Caco-2 (cell line): ENCODE data around the gene GJE1. TPM values are rescaled to one million over a fixed set of nuclear protein-coding genes. Genes with fewer than 3 reads are reported as not detected.
A peak's percentile ranks its signal among the peaks of the same experiment; 100 is the strongest.
"Not testable (repeated sequence)": the region's sequence is repeated elsewhere in the genome, so short reads cannot be mapped to it uniquely, and the experiment has no call there.

ENCODE experiments used
- BruUV-seq: library from RNA; stranded (reverse); fragments of 400-500 nt; replicated peaks from 2 replicates; lab custom pipeline; 2021; lab: Mats Ljungman, UMichigan
- CTCF ChIA-PET: fragments of 300-600 bp; sonication (Branson Sonifier 250); formaldehyde crosslinking; loops from one replicate; lab custom pipeline; 2022; ENCODE audit warnings: antibody characterized with exemption; lab: Charles Lee
- POLR2A ChIA-PET: fragments of 300-600 bp; sonication (Branson Sonifier 250); formaldehyde crosslinking; loops from one replicate; lab custom pipeline; 2022; ENCODE audit warnings: antibody characterized with exemption; lab: Charles Lee
- DNase-seq, 2 experiments: peaks; one replicate each; pipeline versions ENCODE4 v3.0.0 to v3.0.0-alpha.2; 2020 to 2022
- H3K27me3 ChIP-seq: replicated peaks from 2 replicates; pipeline ENCODE4 v1.6.0; 2011; ENCODE audit warnings: low read length; ENCODE audit not compliant: control insufficient read depth, insufficient read depth
- H3K36me3 ChIP-seq: 2 replicates; pipeline ENCODE4 v1.5.1; 2011; ENCODE audit warnings: low read length; ENCODE audit not compliant: control insufficient read depth, insufficient read depth
- H3K4me1 ChIP-seq: fragments of 250-450 bp; sonication (Bioruptor Pico); 2 replicates; pipeline ENCODE4 v1.5.1; 2020; ENCODE audit warnings: mild to moderate bottlenecking
- H3K4me3 ChIP-seq: 2 replicates; pipeline ENCODE4 v1.5.1; 2011; ENCODE audit warnings: low read depth, mild to moderate bottlenecking, control low read depth, low read length
- H3K9me3 ChIP-seq: fragments of 250-450 bp; sonication (Bioruptor Pico); 2 replicates; pipeline ENCODE4 v1.5.1; 2020; ENCODE audit warnings: mild to moderate bottlenecking, moderate library complexity
- H3K27ac Mint-ChIP-seq: one replicate; pipeline ENCODE4 v1.8.0; 2022; ENCODE audit warnings: mixed read lengths; ENCODE audit not compliant: unreplicated experiment
- H3K27me3 Mint-ChIP-seq: one replicate; pipeline ENCODE4 v1.8.0; 2022; ENCODE audit warnings: mixed read lengths; ENCODE audit not compliant: insufficient read depth, unreplicated experiment
- H3K36me3 Mint-ChIP-seq: one replicate; pipeline ENCODE4 v1.8.0; 2022; ENCODE audit warnings: mild to moderate bottlenecking, mixed read lengths; ENCODE audit not compliant: insufficient read depth, unreplicated experiment
- H3K4me1 Mint-ChIP-seq: one replicate; pipeline ENCODE4 v1.8.0; 2022; ENCODE audit warnings: low read depth, mixed read lengths; ENCODE audit not compliant: unreplicated experiment
- H3K4me3 Mint-ChIP-seq: one replicate; pipeline ENCODE4 v1.8.0; 2022; ENCODE audit warnings: mild to moderate bottlenecking, moderate library complexity, mixed read lengths; ENCODE audit not compliant: unreplicated experiment
- H3K9me3 Mint-ChIP-seq: one replicate; pipeline ENCODE4 v1.8.0; 2022; ENCODE audit warnings: mixed read lengths; ENCODE audit not compliant: unreplicated experiment
- CTCF ChIP-seq, 2 experiments: fragments of 200-600 bp in 1 of 2; IDR thresholded peaks; 1 replicate in 1 of 2; 2 replicates in 1 of 2; pipeline versions ENCODE4 v1.5.1 to v1.8.0; 2011 to 2022; ENCODE audit warnings: antibody characterized with exemption in 1 of 2, control low read depth in 1 of 2, inconsistent platforms in 1 of 2, low read depth in 1 of 2, low read length in 1 of 2, mild to moderate bottlenecking in 1 of 2, moderate library complexity in 1 of 2; ENCODE audit not compliant: insufficient read depth in 1 of 2, severe bottlenecking in 1 of 2, unreplicated experiment in 1 of 2
- intact Hi-C: fragments of 100-400 bp; cut with micrococcal nuclease; formaldehyde crosslinking; loops from one replicate; pipeline ENCODE4 v1.10.0; 2022; ENCODE audit not compliant: unreplicated experiment
- total RNA-seq: library from RNA; stranded (reverse); gene quantifications from 2 replicates; pipeline ENCODE4 v1.2.3, GENCODE V29; 2022

Gene GJE1
- total RNA-seq, 1 experiment from 2014 or later: not detected

- BruUV-seq: no TSS peak
- no peaks in the 10 kb centered on the region for H3K4me1 ChIP-seq
- intact Hi-C loops: no loop called here
- TF ChIP-seq CTCF (IDR thresholded peaks at IDR 0.05; ENCODE audit: insufficient read depth in 1 of 2, low read depth in 1 of 2, low read length in 1 of 2, severe bottlenecking in 1 of 2, unreplicated experiment in 1 of 2): no peak
- no peaks in the 10 kb centered on the region for H3K4me1 Mint-ChIP-seq
- no peaks in the 10 kb centered on the region for H3K36me3 ChIP-seq
- H3K4me3 ChIP-seq: no peak overlapping the region
- H3K27me3 Mint-ChIP-seq: no peaks in the 10 kb centered on the region
- CTCF ChIA-PET: no interaction called here
- POLR2A ChIA-PET: no interaction called here
- no peaks in the 10 kb centered on the region for H3K9me3 ChIP-seq
- peaks cover 7% of the 10 kb centered on the region for H3K36me3 Mint-ChIP-seq
- no peaks in the 10 kb centered on the region for H3K27me3 ChIP-seq
- no peak for DNase-seq
- H3K9me3 Mint-ChIP-seq: no peaks in the 10 kb centered on the region
- no peak overlapping the region for H3K27ac Mint-ChIP-seq
- no peak overlapping the region for H3K4me3 Mint-ChIP-seq
Observed at GRCh38 chr6:142154336-142154735, 21.6 kb downstream of the GJE1 start.

- H3K4me1 Mint-ChIP-seq: no peaks in the 10 kb centered on the region
- no peak overlapping the region for H3K27ac Mint-ChIP-seq
- Histone ChIP-seq H3K4me3 (no peak overlapping the region), H3K27me3 (no peaks in the 10 kb centered on the region), H3K9me3 (no peaks in the 10 kb centered on the region), H3K36me3 (no peaks in the 10 kb centered on the region), H3K4me1 (no peaks in the 10 kb centered on the region)
- no TSS peak for BruUV-seq
- H3K36me3 Mint-ChIP-seq: peaks cover 7% of the 10 kb centered on the region
- H3K9me3 Mint-ChIP-seq: no peaks in the 10 kb centered on the region
- H3K4me3 Mint-ChIP-seq: no peak overlapping the region
- ChIA-PET POLR2A (no interaction called here), CTCF (interaction anchor here (1.9 to 2.2 kb wide), 2 partner anchors 8 to 232 kb away, joined by 4 to 10 read pairs; partner anchors contain the start of genes NMBR and VTA1)
- no peak for DNase-seq
- intact Hi-C loops: no loop called here
- no peak for TF ChIP-seq CTCF (IDR thresholded peaks at IDR 0.05; ENCODE audit: insufficient read depth in 1 of 2, low read depth in 1 of 2, low read length in 1 of 2, severe bottlenecking in 1 of 2, unreplicated experiment in 1 of 2)
- H3K27me3 Mint-ChIP-seq: no peaks in the 10 kb centered on the region
Observed at GRCh38 chr6:142155091-142155490, 22.4 kb downstream of the GJE1 start.

GRCh38 chr6:142155895-142156757 lies 23.4 kb downstream of the GJE1 start:
- H3K9me3 ChIP-seq: no peaks in the 10 kb centered on the region
- no TSS peak for BruUV-seq
- CTCF ChIA-PET: interaction anchor here (0.6 to 2.2 kb wide), 4 partner anchors 9 to 231 kb away, joined by 3 to 10 read pairs (median 6); partner anchors contain the start of genes NMBR and VTA1
- H3K4me1 Mint-ChIP-seq: no peaks in the 10 kb centered on the region
- H3K9me3 Mint-ChIP-seq: no peaks in the 10 kb centered on the region
- no peaks in the 10 kb centered on the region for H3K36me3 Mint-ChIP-seq
- no peak overlapping the region for H3K27ac Mint-ChIP-seq
- peak; percentile 36 to 46 for TF ChIP-seq CTCF (IDR thresholded peaks at IDR 0.05; ENCODE audit: insufficient read depth in 1 of 2, low read depth in 1 of 2, low read length in 1 of 2, severe bottlenecking in 1 of 2, unreplicated experiment in 1 of 2)
- intact Hi-C loops: loop anchor here (1.0 to 2.0 kb wide), 3 partner anchors 51 to 232 kb away; no protein-coding TSS in a partner anchor
- no peaks in the 10 kb centered on the region for H3K27me3 ChIP-seq
- no peak overlapping the region for H3K4me3 Mint-ChIP-seq
- H3K4me3 ChIP-seq: no peak overlapping the region
- no peaks in the 10 kb centered on the region for H3K36me3 ChIP-seq
- DNase-seq: peak in 1 of 2 experiments; percentile 13
- no peaks in the 10 kb centered on the region for H3K4me1 ChIP-seq
- POLR2A ChIA-PET: no interaction called here
- H3K27me3 Mint-ChIP-seq: no peaks in the 10 kb centered on the region

GRCh38 chr6:142156758-142157068 lies 24.0 kb downstream of the GJE1 start:
- H3K4me3 ChIP-seq, H3K9me3 Mint-ChIP-seq, H3K36me3 Mint-ChIP-seq, H3K36me3 ChIP-seq, H3K4me3 Mint-ChIP-seq, DNase-seq, BruUV-seq, H3K27me3 Mint-ChIP-seq, H3K4me1 Mint-ChIP-seq, H3K27me3 ChIP-seq, H3K27ac Mint-ChIP-seq, H3K4me1 ChIP-seq, POLR2A ChIA-PET, H3K9me3 ChIP-seq: not testable (repeated sequence)
- CTCF ChIA-PET: interaction anchor here (0.7 to 2.2 kb wide), 3 partner anchors 10 to 231 kb away, joined by 4 to 10 read pairs (median 7); partner anchors contain the start of genes NMBR and VTA1
- intact Hi-C loops: loop anchor here (1.0 to 2.0 kb wide), 3 partner anchors 51 to 232 kb away; no protein-coding TSS in a partner anchor
